ENCODE results near the gene NSUN4.

The NSUN4 gene

GRCh38 chr1:46406881-46407608 is 66.4 kb downstream of the NSUN4 start:
- DNase-seq (ENCODE audit: low read depth): no peak

- no peak for DNase-seq (ENCODE audit: low read depth)
Observed at GRCh38 chr1:46407636-46408035, 67.0 kb downstream of the NSUN4 start.

- DNase-seq (ENCODE audit: low read depth): no peak
Observed at GRCh38 chr1:46408356-46409062, 67.9 kb downstream of the NSUN4 start.

GRCh38 chr1:46409063-46409372 is 68.4 kb downstream of the NSUN4 start:
- no peak for DNase-seq (ENCODE audit: low read depth)

- DNase-seq (ENCODE audit: low read depth): no peak
Observed at GRCh38 chr1:46410156-46411009, 69.8 kb downstream of the NSUN4 start.

GRCh38 chr1:46411010-46411405 is 70.4 kb downstream of the NSUN4 start:
- DNase-seq (ENCODE audit: low read depth): no peak

Data from CMK (cell line).